HEK293T (cell line): ENCODE measurements around the gene SLC7A9.
"Not testable (repeated sequence)": the region's sequence is repeated elsewhere in the genome, so short reads cannot be mapped to it uniquely, and the experiment has no call there.

Experiments used
- CTCF ChIA-PET: fragments of 350-600 bp; formaldehyde crosslinking; extraction: SDS; loops from one replicate; lab custom pipeline; 2021; ENCODE audit warnings: antibody characterized with exemption, inconsistent platforms; lab: Yijun Ruan, JAX
- POLR2A ChIA-PET: fragments of 350-600 bp; formaldehyde crosslinking; extraction: SDS; loops from one replicate; lab custom pipeline; 2020; ENCODE audit warnings: antibody characterized with exemption, inconsistent platforms; lab: Yijun Ruan, JAX
- DNase-seq: peaks from one replicate; pipeline ENCODE4 v3.0.0; 2012; ENCODE audit warnings: mixed read lengths; ENCODE audit errors: extremely low spot score
- ARNT ChIP-seq: fragments of 450-650 bp; IDR thresholded peaks from 2 replicates; pipeline ENCODE4 v1.6.1; 2017; ENCODE audit warnings: mild to moderate bottlenecking
- BHLHE40 ChIP-seq: fragments of 450-650 bp; IDR thresholded peaks from 2 replicates; pipeline ENCODE4 v1.6.1; 2016; ENCODE audit warnings: mild to moderate bottlenecking, moderate library complexity, borderline replicate concordance
- CTBP1 ChIP-seq: fragments of 450-650 bp; IDR thresholded peaks from 2 replicates; pipeline ENCODE4 v1.6.1; 2016; ENCODE audit warnings: borderline replicate concordance
- ELF4 ChIP-seq: fragments of 450-650 bp; IDR thresholded peaks from 2 replicates; pipeline ENCODE4 v1.6.1; 2017; ENCODE audit warnings: antibody characterized with exemption
- FOXA1 ChIP-seq: fragments of 450-650 bp; IDR thresholded peaks from 2 replicates; pipeline ENCODE4 v1.6.1; 2016; ENCODE audit warnings: mild to moderate bottlenecking
- FOXK2 ChIP-seq: fragments of 450-650 bp; IDR thresholded peaks from 2 replicates; pipeline ENCODE4 v1.6.1; 2016; ENCODE audit warnings: mild to moderate bottlenecking
- FOXM1 ChIP-seq: fragments of 450-650 bp; IDR thresholded peaks from 2 replicates; pipeline ENCODE4 v1.6.1; 2017; ENCODE audit warnings: mild to moderate bottlenecking, borderline replicate concordance
- HDGF ChIP-seq: fragments of 450-650 bp; IDR thresholded peaks from 2 replicates; pipeline ENCODE4 v1.6.1; 2017; ENCODE audit warnings: antibody characterized with exemption, borderline replicate concordance
- L3MBTL2 ChIP-seq: fragments of 450-650 bp; conservative IDR thresholded peaks from 2 replicates; pipeline ENCODE4 v1.6.1; 2016; ENCODE audit warnings: mild to moderate bottlenecking
- LEF1 ChIP-seq: fragments of 450-650 bp; IDR thresholded peaks from 2 replicates; pipeline ENCODE4 v1.6.1; 2017; ENCODE audit warnings: mild to moderate bottlenecking, borderline replicate concordance
- NFRKB ChIP-seq: fragments of 450-650 bp; IDR thresholded peaks from 2 replicates; pipeline ENCODE4 v1.6.1; 2016; ENCODE audit warnings: mild to moderate bottlenecking, moderate library complexity
- PKNOX1 ChIP-seq: fragments of 450-650 bp; IDR thresholded peaks from 2 replicates; pipeline ENCODE4 v1.6.1; 2016
- SP1 ChIP-seq: fragments of 450-650 bp; IDR thresholded peaks from 2 replicates; pipeline ENCODE4 v1.6.1; 2017
- SUZ12 ChIP-seq: fragments of 450-650 bp; IDR thresholded peaks from 2 replicates; pipeline ENCODE4 v1.6.1; 2016; ENCODE audit warnings: mild to moderate bottlenecking
- TARDBP ChIP-seq: fragments of 450-650 bp; IDR thresholded peaks from 2 replicates; pipeline ENCODE4 v1.6.1; 2016
- ZNF384 ChIP-seq: fragments of 450-650 bp; IDR thresholded peaks from 2 replicates; pipeline ENCODE4 v1.6.1; 2016

SLC7A9 gene

GRCh38 chr19:32859591-32859990, 10.0 kb downstream of the SLC7A9 start:
- no peak for DNase-seq
- CTCF ChIA-PET = no interaction called here
- POLR2A ChIA-PET = no interaction called here
- TF ChIP-seq SP1 = no peak
- TF ChIP-seq LEF1 = no peak
- no peak for TF ChIP-seq L3MBTL2
- TF ChIP-seq CTBP1 = no peak
- TF ChIP-seq FOXK2 = no peak
- TF ChIP-seq FOXA1 = no peak
- TF ChIP-seq BHLHE40 = no peak
- no peak for TF ChIP-seq ARNT

GRCh38 chr19:32858559-32858958, 11.0 kb downstream of the SLC7A9 start:
- ChIA-PET CTCF (no interaction called here), POLR2A (no interaction called here)
- no peak for TF ChIP-seq SP1
- no peak for TF ChIP-seq SUZ12
- no peak for TF ChIP-seq FOXM1
- no peak for TF ChIP-seq ELF4
- TF ChIP-seq ARNT = no peak
- no peak for TF ChIP-seq L3MBTL2
- TF ChIP-seq HDGF = no peak
- no peak for TF ChIP-seq PKNOX1
- TF ChIP-seq NFRKB = no peak
- TF ChIP-seq TARDBP = no peak
- no peak for DNase-seq

GRCh38 chr19:32858155-32858554, 11.4 kb downstream of the SLC7A9 start:
- POLR2A ChIA-PET = no interaction called here
- CTCF ChIA-PET = no interaction called here
- no peak for TF ChIP-seq FOXA1
- DNase-seq = no peak

- CTCF ChIA-PET = no interaction called here
- DNase-seq = no peak
These were observed 12.0 kb downstream of the SLC7A9 start for GRCh38 chr19:32857584-32857983.

GRCh38 chr19:32856818-32857217, 12.7 kb downstream of the SLC7A9 start:
- CTCF ChIA-PET, DNase-seq, POLR2A ChIA-PET: not testable (repeated sequence)

More at GRCh38 chr19:32857584-32857983, 12.0 kb downstream of the SLC7A9 start:
- TF ChIP-seq FOXM1 (no peak), SUZ12 (no peak), FOXK2 (no peak), HDGF (no peak), CTBP1 (no peak), L3MBTL2 (no peak), SP1 (no peak), PKNOX1 (no peak), ARNT (no peak), FOXA1 (no peak), ZNF384 (no peak), TARDBP (no peak), BHLHE40 (no peak), LEF1 (no peak), NFRKB (no peak), ELF4 (no peak)
- POLR2A ChIA-PET = no interaction called here

- TF ChIP-seq PKNOX1 = no peak
- no peak for TF ChIP-seq FOXA1
- no peak for TF ChIP-seq SUZ12
- no peak for TF ChIP-seq BHLHE40
- no peak for TF ChIP-seq FOXM1
- TF ChIP-seq ELF4 = no peak
- no peak for TF ChIP-seq L3MBTL2
- no peak for TF ChIP-seq ARNT
- no peak for TF ChIP-seq LEF1
- TF ChIP-seq CTBP1 = no peak
- TF ChIP-seq NFRKB = no peak
- no peak for TF ChIP-seq ZNF384
- no peak for TF ChIP-seq TARDBP
- no peak for TF ChIP-seq FOXK2
- TF ChIP-seq SP1 = no peak
- TF ChIP-seq HDGF = no peak
- no peak for DNase-seq
- CTCF ChIA-PET = no interaction called here
- POLR2A ChIA-PET = interaction anchor here (0.7 kb wide), 1 partner anchor 1521 kb away, joined by 3 read pairs; no protein-coding TSS in a partner anchor
These were observed 17.4 kb downstream of the SLC7A9 start for GRCh38 chr19:32852216-32852615.

- CTCF ChIA-PET, POLR2A ChIA-PET, DNase-seq: not testable (repeated sequence)
These were observed 21.5 kb downstream of the SLC7A9 start for GRCh38 chr19:32848035-32848434.

- TF ChIP-seq TARDBP (no peak), BHLHE40 (no peak), ZNF384 (no peak), SP1 (no peak), PKNOX1 (no peak), HDGF (no peak), ELF4 (no peak), ARNT (no peak), SUZ12 (no peak), FOXK2 (no peak), CTBP1 (no peak), LEF1 (no peak), FOXA1 (no peak), NFRKB (no peak), FOXM1 (no peak), L3MBTL2 (no peak)
- ChIA-PET CTCF (no interaction called here), POLR2A (no interaction called here)
- no peak for DNase-seq
These were observed 25.8 kb downstream of the SLC7A9 start for GRCh38 chr19:32843716-32844245.
